ENCODE results near the gene ICAM1. TPM values are rescaled to one million over a fixed set of nuclear protein-coding genes. Genes with fewer than 3 reads are reported as not detected.

The ICAM1 gene
- total RNA-seq, 2 donors from 2014 or later: 8.9 to 25.1 TPM

Small RNAs within 50 kb of the gene (microRNA-seq; reads per million reads assigned to microRNA genes)
- gene MIR4322: not detected

Small RNAs within 50 kb of the gene (small RNA-seq; reads per million reads assigned to genes)
- gene AC011511.1: 0 reads per million in 2 donors
- 0 reads per million in 2 donors for gene AC011511.4
- gene MIR4322: 0 reads per million in 2 donors

Other genes with a start within 250 kb of the ICAM1 start
- 10 to 100 TPM; 23.5 to 36.0 TPM for gene SHFL, start 184.8 kb upstream of the ICAM1 start, total RNA-seq
- gene ANGPTL6, start 168.4 kb upstream of the ICAM1 start, total RNA-seq: 1 to 10 TPM in 1 of 2 donors, not detected in 1; 2.4 TPM
- 10 to 100 TPM; 27.6 to 47.2 TPM for gene PPAN, start 164.8 kb upstream of the ICAM1 start, total RNA-seq
- gene P2RY11, start 159.4 kb upstream of the ICAM1 start, total RNA-seq: 10 to 100 TPM in 1 of 2 donors, 1 to 10 TPM in 1; 9.2 to 20.8 TPM
- 100 to 1,000 TPM; 264 to 300 TPM for gene EIF3G, start 151.2 kb upstream of the ICAM1 start, total RNA-seq
- gene DNMT1, start 76.2 kb upstream of the ICAM1 start, total RNA-seq: 10 to 100 TPM; 29.9 to 50.0 TPM
- gene S1PR2, start 39.8 kb upstream of the ICAM1 start, total RNA-seq: 1 to 10 TPM; 4.5 to 8.5 TPM
- gene MRPL4, start 18.9 kb upstream of the ICAM1 start, total RNA-seq: 10 to 100 TPM; 72.6 to 75.6 TPM
- 1 to 10 TPM in 1 of 2 donors, not detected in 1; 1.0 TPM for gene ICAM4, start 15.8 kb downstream of the ICAM1 start, total RNA-seq
- 1 to 10 TPM in 1 of 2 donors, not detected in 1; 7.1 TPM for gene ICAM5, start 18.8 kb downstream of the ICAM1 start, total RNA-seq
- gene ZGLP1, start 38.7 kb downstream of the ICAM1 start, total RNA-seq: 10 to 100 TPM in 1 of 2 donors, 1 to 10 TPM in 1; 5.0 to 12.3 TPM
- gene FDX2, start 44.9 kb downstream of the ICAM1 start, total RNA-seq: 10 to 100 TPM; 20.9 to 29.9 TPM
- gene RAVER1, start 62.4 kb downstream of the ICAM1 start, total RNA-seq: 10 to 100 TPM; 50.2 to 53.2 TPM
- 1 to 10 TPM; 6.4 to 6.5 TPM for gene ICAM3, start 68.5 kb downstream of the ICAM1 start, total RNA-seq
- gene TYK2, start 109.5 kb downstream of the ICAM1 start, total RNA-seq: 100 to 1,000 TPM in 1 of 2 donors, 10 to 100 TPM in 1; 90.8 to 161 TPM
- gene CDC37, start 132.4 kb downstream of the ICAM1 start, total RNA-seq: 100 to 1,000 TPM; 135 to 159 TPM
- 10 to 100 TPM; 14.5 to 15.1 TPM for gene PDE4A, start 149.4 kb downstream of the ICAM1 start, total RNA-seq
- 10 to 100 TPM; 93.4 to 94.2 TPM for gene KEAP1, start 232.2 kb downstream of the ICAM1 start, total RNA-seq
- 10 to 100 TPM in 1 of 2 donors, 1 to 10 TPM in 1; 3.4 to 17.0 TPM for gene S1PR5, start 246.3 kb downstream of the ICAM1 start, total RNA-seq

All from prostate gland (tissue), 2 donors.